Measurements from ENCODE around the gene NFXL1. TPM values are rescaled to one million over a fixed set of nuclear protein-coding genes. Genes with fewer than 3 reads are reported as not detected.
A peak's percentile ranks its signal among the peaks of the same experiment; 100 is the strongest.
"Not testable (repeated sequence)": the region's sequence is repeated elsewhere in the genome, so short reads cannot be mapped to it uniquely, and the experiment has no call there.

The NFXL1 gene
- total RNA-seq, 1 donor from 2014 or later: 11.1 TPM

- ATAC-seq (ENCODE audit: low read depth) (no peak), DNase-seq (no peak)
- peaks cover 8% of the 10 kb centered on the region for H3K27me3 Mint-ChIP-seq
- no peaks in the 10 kb centered on the region for H3K36me3 Mint-ChIP-seq (ENCODE audit: low read depth)
- H3K4me1 Mint-ChIP-seq: peaks cover 15% of the 10 kb centered on the region
- no peaks in the 10 kb centered on the region for H3K9me3 Mint-ChIP-seq
- no peak overlapping the region for H3K4me3 Mint-ChIP-seq
- no peak for TF ChIP-seq CTCF (IDR thresholded peaks at IDR 0.05)
- intact Hi-C loops (cut with micrococcal nuclease): loop anchor here (5.0 to 10.0 kb wide), 2 partner anchors 224 to 996 kb away; no protein-coding TSS in a partner anchor
- no peak overlapping the region for H3K27ac Mint-ChIP-seq
- ChIA-PET POLR2A (interaction anchor here (0.7 kb wide), 1 partner anchor 359 kb away, joined by 3 read pairs; no protein-coding TSS in a partner anchor), CTCF (interaction anchor here (1.0 to 3.8 kb wide), 3 partner anchors 156 to 262 kb away, joined by 3 to 26 read pairs (median 6); no protein-coding TSS in a partner anchor)
Observed at GRCh38 chr4:47930971-47931804, 16.8 kb upstream of the NFXL1 start.

- no peak overlapping the region for H3K27ac Mint-ChIP-seq
- H3K9me3 Mint-ChIP-seq: no peaks in the 10 kb centered on the region
- DNase-seq (no peak), ATAC-seq (ENCODE audit: low read depth) (no peak)
- intact Hi-C loops (cut with micrococcal nuclease): loop anchor here (2.0 to 10.0 kb wide), 4 partner anchors 15 to 995 kb away; partner anchors contain the start of genes CNGA1, NFXL1 and NIPAL1
- H3K4me1 Mint-ChIP-seq: peaks cover 15% of the 10 kb centered on the region
- ChIA-PET POLR2A (no interaction called here), CTCF (interaction anchor here (0.6 kb wide), 1 partner anchor 104 kb away, joined by 3 read pairs; no protein-coding TSS in a partner anchor)
- no peaks in the 10 kb centered on the region for H3K36me3 Mint-ChIP-seq (ENCODE audit: low read depth)
- H3K27me3 Mint-ChIP-seq: peaks cover 8% of the 10 kb centered on the region
- no peak overlapping the region for H3K4me3 Mint-ChIP-seq
- no peak for TF ChIP-seq CTCF (IDR thresholded peaks at IDR 0.05)
Observed at GRCh38 chr4:47929682-47930201, 15.4 kb upstream of the NFXL1 start.

- no peak for TF ChIP-seq CTCF (IDR thresholded peaks at IDR 0.05)
- Mint-ChIP-seq H3K9me3 (peaks cover 7% of the 10 kb centered on the region), H3K4me3 (peak overlapping the region; percentile 44), H3K27me3 (peaks cover 8% of the 10 kb centered on the region), H3K4me1 (peaks cover 26% of the 10 kb centered on the region), H3K27ac (no peak overlapping the region), H3K36me3 (ENCODE audit: low read depth) (no peaks in the 10 kb centered on the region)
- ChIA-PET CTCF (no interaction called here), POLR2A (no interaction called here)
- ATAC-seq (ENCODE audit: low read depth): peak; percentile 85
- intact Hi-C loops (cut with micrococcal nuclease): loop anchor here (1.0 to 5.0 kb wide), 2 partner anchors 91 to 161 kb away; partner anchors contain the start of genes CNGA1 and NIPAL1
- DNase-seq: no peak
Observed at GRCh38 chr4:47926667-47927258, 12.4 kb upstream of the NFXL1 start.

- H3K27ac Mint-ChIP-seq; ATAC-seq (ENCODE audit: low read depth); CTCF ChIA-PET: not testable (repeated sequence)
Observed at GRCh38 chr4:47923261-47923608, 8.9 kb upstream of the NFXL1 start.

GRCh38 chr4:47922436-47923260 lies 8.3 kb upstream of the NFXL1 start:
- H3K36me3 Mint-ChIP-seq (ENCODE audit: low read depth); H3K9me3 Mint-ChIP-seq; intact Hi-C loops (cut with micrococcal nuclease); H3K4me3 Mint-ChIP-seq; H3K27ac Mint-ChIP-seq; POLR2A ChIA-PET; CTCF ChIA-PET; DNase-seq; ATAC-seq (ENCODE audit: low read depth): not testable (repeated sequence)
- Mint-ChIP-seq H3K4me1 (peaks cover 18% of the 10 kb centered on the region), H3K27me3 (peaks cover 12% of the 10 kb centered on the region)

More at GRCh38 chr4:47923261-47923608, 8.9 kb upstream of the NFXL1 start:
- Mint-ChIP-seq H3K27me3 (peaks cover 12% of the 10 kb centered on the region), H3K4me1 (peaks cover 18% of the 10 kb centered on the region)
- H3K36me3 Mint-ChIP-seq (ENCODE audit: low read depth); H3K4me3 Mint-ChIP-seq; DNase-seq; intact Hi-C loops (cut with micrococcal nuclease); H3K9me3 Mint-ChIP-seq: not testable (repeated sequence)
- POLR2A ChIA-PET: interaction anchor here (1.0 kb wide), 1 partner anchor 9 kb away, joined by 4 read pairs; the partner anchor contains the start of gene NFXL1

- H3K27ac Mint-ChIP-seq; H3K4me3 Mint-ChIP-seq; H3K27me3 Mint-ChIP-seq; H3K9me3 Mint-ChIP-seq; ATAC-seq (ENCODE audit: low read depth); POLR2A ChIA-PET; DNase-seq: not testable (repeated sequence)
- intact Hi-C loops (cut with micrococcal nuclease): loop anchor here (10.0 kb wide), 1 partner anchor 352 kb away; no protein-coding TSS in a partner anchor
- H3K36me3 Mint-ChIP-seq (ENCODE audit: low read depth): peaks cover 16% of the 10 kb centered on the region
- CTCF ChIA-PET: interaction anchor here (1.2 kb wide), 1 partner anchor 17 kb away, joined by 3 read pairs; no protein-coding TSS in a partner anchor
- H3K4me1 Mint-ChIP-seq: peaks cover 23% of the 10 kb centered on the region
Observed at GRCh38 chr4:47917163-47917562, 2.8 kb upstream of the NFXL1 start.
